DND-41 (cell line): ENCODE data around the gene RABAC1.

Experiments
- CTCF ChIP-seq: IDR thresholded peaks from 2 replicates; pipeline ENCODE4 v1.5.1; 2012; ENCODE audit warnings: borderline replicate concordance, low read length, moderate library complexity, mild to moderate bottlenecking; ENCODE audit not compliant: poor library complexity, severe bottlenecking; ENCODE audit errors: extremely low read depth
- EZH2 ChIP-seq: IDR thresholded peaks from 3 replicates; pipeline ENCODE4 v1.6.1; 2012; ENCODE audit warnings: borderline replicate concordance, low read depth, mild to moderate bottlenecking, moderate library complexity, low read length, inconsistent platforms; ENCODE audit not compliant: severe bottlenecking

GRCh38 chr19:41945135-41945766 is 13.9 kb downstream of the RABAC1 start:
- TF ChIP-seq CTCF (no peak), EZH2 (no peak)
